ENCODE measurements around the gene VPS35L. TPM values are rescaled to one million over a fixed set of nuclear protein-coding genes. Genes with fewer than 3 reads are reported as not detected.

The VPS35L gene
- total and polyA plus RNA-seq, 10 of the 15 experiments (the other 5 are each of a cell fraction or from before 2014, with no cell fraction given) = 14.9 to 44.1 (median 26.3) TPM

DNA sequence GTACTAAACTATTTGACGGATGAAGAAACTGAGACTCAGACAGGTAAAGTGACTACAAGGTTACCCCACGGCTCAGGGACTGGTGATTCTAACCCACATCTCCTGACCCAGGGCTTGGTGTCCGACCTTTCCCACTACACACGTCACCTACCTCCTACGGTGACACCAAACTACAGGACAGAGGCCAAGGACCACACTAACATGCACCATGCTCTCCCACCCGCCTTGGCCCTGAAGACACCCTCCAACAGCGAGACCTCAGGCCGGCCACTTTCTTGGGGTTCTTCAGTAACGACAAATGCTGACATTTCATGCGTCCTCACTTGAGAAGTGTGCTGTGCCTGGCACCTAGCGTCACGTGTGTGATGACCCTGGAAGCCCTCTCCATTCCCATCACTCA is 156.1 kb downstream of the VPS35L start:
- TF ChIP-seq HDAC2 (IDR thresholded peaks at IDR 0.05) (no peak), POLR2A (IDR thresholded peaks at IDR 0.05; ENCODE audit: low read depth, low read length) (peak; percentile 43; the same call in 1 of the 2 replicates)
- 90% methylated on average over 12 of the region's 12 CpGs for WGBS (ENCODE audit: insufficient coverage, insufficient replicate concordance, low lambda C conversion rate, missing lambda C conversion rate)
- SMC1A ChIA-PET (ENCODE audit: uncharacterized antibody, unreplicated experiment) = no interaction called here
- FAIRE-seq = no peak
- Histone ChIP-seq H3K36me3 (ENCODE audit: control insufficient read depth in 2 of 2, insufficient read depth in 2 of 2, low read length in 1 of 2) (peaks cover 3 to 9% of the 10 kb centered on the region in 2 experiments; a peak in 3 of 4 replicates), H4K20me1 (ENCODE audit: control insufficient read depth, insufficient read depth) (no peaks in the 10 kb centered on the region), H3K4me2 (ENCODE audit: control insufficient read depth, insufficient read depth) (no peak overlapping the region), H2AFZ (ENCODE audit: control insufficient read depth, low read depth, low read length) (no peak overlapping the region), H3K27me3 (replicated peaks in 1 of 2; ENCODE audit: control insufficient read depth in 2 of 2, insufficient read depth in 2 of 2, low read length in 1 of 2) (no peaks in the 10 kb centered on the region), H3K9me3 (replicated peaks; ENCODE audit: control insufficient read depth, insufficient read depth, low read length) (no peaks in the 10 kb centered on the region), H3K79me2 (ENCODE audit: control insufficient read depth, insufficient read depth, low read length) (peaks cover 12% of the 10 kb centered on the region), H3K9ac (ENCODE audit: control insufficient read depth, insufficient read depth, low read length) (no peak overlapping the region), H3K27ac (ENCODE audit: control insufficient read depth, insufficient read depth) (no peak overlapping the region), H3K4me3 (no peak overlapping the region), H3K4me1 (ENCODE audit: control insufficient read depth, insufficient read depth, low read length) (no peaks in the 10 kb centered on the region)
- CTCF ChIA-PET = interaction anchor here (0.7 kb wide), 1 partner anchor 209 kb away, joined by 3 read pairs; no protein-coding TSS in a partner anchor
- POLR2A ChIA-PET = no interaction called here
- intact Hi-C loops (cut with micrococcal nuclease; ENCODE audit: unreplicated experiment) (no loop called here), in situ Hi-C loops (cut with MboI) (no loop called here)
- DNase-seq (ENCODE audit: low read depth, low spot score) = no peak
- ATAC-seq = no peak
- RAD21 ChIA-PET (ENCODE audit: unreplicated experiment) = no interaction called here
- BruUV-seq (replicated peaks) = no TSS peak

DNA sequence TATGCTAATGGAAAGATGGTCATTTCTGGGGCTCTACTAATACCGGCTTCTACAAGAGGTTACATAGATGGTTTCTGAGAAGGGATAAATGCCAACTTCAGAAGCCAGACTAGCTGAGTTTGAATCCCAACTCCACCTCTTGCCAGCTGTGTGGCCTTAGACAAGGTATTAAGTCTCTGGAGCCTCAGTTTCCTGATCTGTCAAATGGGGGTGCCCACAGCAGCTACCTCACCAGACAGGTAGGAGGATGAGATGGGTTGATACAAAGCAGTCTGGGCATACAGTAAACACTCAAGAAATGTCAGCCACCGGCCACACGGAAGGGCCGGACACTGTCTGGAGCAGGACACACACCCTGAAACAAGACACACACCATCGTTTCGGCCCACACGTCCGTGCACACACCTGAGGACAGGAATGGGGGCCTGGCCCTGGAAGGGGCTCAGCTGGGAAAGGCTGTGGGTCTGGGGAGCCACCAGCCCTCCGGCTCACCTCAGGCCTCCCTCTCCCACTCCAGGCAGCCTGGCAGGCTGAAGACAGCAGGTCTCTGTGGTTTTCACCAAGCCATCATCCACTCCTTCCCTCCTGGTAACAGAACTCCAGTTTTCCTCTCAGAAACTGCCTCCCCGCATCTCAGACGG is 157.0 kb downstream of the VPS35L start:
- WGBS (ENCODE audit: insufficient coverage, insufficient replicate concordance, low lambda C conversion rate, missing lambda C conversion rate) = 93% methylated on average over 11 of the region's 11 CpGs
- no peak for ATAC-seq
- no peak for TF ChIP-seq CBFB (IDR thresholded peaks at IDR 0.05; ENCODE audit: low read depth)
- TF ChIP-seq YY1 (IDR thresholded peaks at IDR 0.05; ENCODE audit: low read depth, low read length) = no peak
- no peak for TF ChIP-seq NR2F1 (conservative IDR thresholded peaks at IDR 0.05)
- TF ChIP-seq, protein P1, sequence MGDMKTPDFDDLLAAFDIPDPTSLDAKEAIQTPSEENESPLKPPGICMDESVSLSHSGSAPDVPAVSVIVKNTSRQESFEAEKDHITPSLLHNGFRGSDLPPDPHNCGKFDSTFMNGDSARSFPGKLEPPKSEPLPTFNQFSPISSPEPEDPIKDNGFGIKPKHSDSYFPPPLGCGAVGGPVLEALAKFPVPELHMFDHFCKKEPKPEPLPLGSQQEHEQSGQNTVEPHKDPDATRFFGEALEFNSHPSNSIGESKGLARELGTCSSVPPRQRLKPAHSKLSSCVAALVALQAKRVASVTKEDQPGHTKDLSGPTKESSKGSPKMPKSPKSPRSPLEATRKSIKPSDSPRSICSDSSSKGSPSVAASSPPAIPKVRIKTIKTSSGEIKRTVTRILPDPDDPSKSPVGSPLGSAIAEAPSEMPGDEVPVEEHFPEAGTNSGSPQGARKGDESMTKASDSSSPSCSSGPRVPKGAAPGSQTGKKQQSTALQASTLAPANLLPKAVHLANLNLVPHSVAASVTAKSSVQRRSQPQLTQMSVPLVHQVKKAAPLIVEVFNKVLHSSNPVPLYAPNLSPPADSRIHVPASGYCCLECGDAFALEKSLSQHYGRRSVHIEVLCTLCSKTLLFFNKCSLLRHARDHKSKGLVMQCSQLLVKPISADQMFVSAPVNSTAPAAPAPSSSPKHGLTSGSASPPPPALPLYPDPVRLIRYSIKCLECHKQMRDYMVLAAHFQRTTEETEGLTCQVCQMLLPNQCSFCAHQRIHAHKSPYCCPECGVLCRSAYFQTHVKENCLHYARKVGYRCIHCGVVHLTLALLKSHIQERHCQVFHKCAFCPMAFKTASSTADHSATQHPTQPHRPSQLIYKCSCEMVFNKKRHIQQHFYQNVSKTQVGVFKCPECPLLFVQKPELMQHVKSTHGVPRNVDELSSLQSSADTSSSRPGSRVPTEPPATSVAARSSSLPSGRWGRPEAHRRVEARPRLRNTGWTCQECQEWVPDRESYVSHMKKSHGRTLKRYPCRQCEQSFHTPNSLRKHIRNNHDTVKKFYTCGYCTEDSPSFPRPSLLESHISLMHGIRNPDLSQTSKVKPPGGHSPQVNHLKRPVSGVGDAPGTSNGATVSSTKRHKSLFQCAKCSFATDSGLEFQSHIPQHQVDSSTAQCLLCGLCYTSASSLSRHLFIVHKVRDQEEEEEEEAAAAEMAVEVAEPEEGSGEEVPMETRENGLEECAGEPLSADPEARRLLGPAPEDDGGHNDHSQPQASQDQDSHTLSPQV (IDR thresholded peaks at IDR 0.05) = no peak
- no peak for TF ChIP-seq NR2C2 (IDR thresholded peaks at IDR 0.05; ENCODE audit: borderline replicate concordance, control insufficient read depth, insufficient read length, low read depth)
- TF ChIP-seq BCL3 (IDR thresholded peaks at IDR 0.05; ENCODE audit: borderline replicate concordance, insufficient read depth, low read depth, low read length, poor library complexity, severe bottlenecking) = no peak
- no peak for TF ChIP-seq NR2C1 (IDR thresholded peaks at IDR 0.05)
- no peak for TF ChIP-seq WRNIP1 (IDR thresholded peaks at IDR 0.05; ENCODE audit: borderline replicate concordance, low read depth, low read length)
- no peak for TF ChIP-seq MEF2B (IDR thresholded peaks at IDR 0.05; ENCODE audit: partially characterized antibody, poor library complexity, severe bottlenecking)
- no peak for TF ChIP-seq FOS (IDR thresholded peaks at IDR 0.05; ENCODE audit: borderline replicate concordance, extremely low read depth, insufficient read length)

More for the DNA sequence above, 157.0 kb downstream of the VPS35L start:
- in situ Hi-C loops (cut with MboI) = no loop called here
- Histone ChIP-seq H3K4me3 (no peak overlapping the region), H3K36me3 (ENCODE audit: control insufficient read depth in 2 of 2, insufficient read depth in 2 of 2, low read length in 1 of 2) (peaks cover 2 to 9% of the 10 kb centered on the region in 2 experiments; a peak in 3 of 4 replicates), H3K9me3 (replicated peaks; ENCODE audit: control insufficient read depth, insufficient read depth, low read length) (no peaks in the 10 kb centered on the region), H3K4me2 (ENCODE audit: control insufficient read depth, insufficient read depth) (no peak overlapping the region), H2AFZ (ENCODE audit: control insufficient read depth, low read depth, low read length) (no peak overlapping the region), H3K79me2 (ENCODE audit: control insufficient read depth, insufficient read depth, low read length) (peaks cover 21% of the 10 kb centered on the region), H3K4me1 (ENCODE audit: control insufficient read depth, insufficient read depth, low read length) (no peaks in the 10 kb centered on the region), H4K20me1 (ENCODE audit: control insufficient read depth, insufficient read depth) (no peaks in the 10 kb centered on the region), H3K27ac (ENCODE audit: control insufficient read depth, insufficient read depth) (no peak overlapping the region), H3K27me3 (replicated peaks in 1 of 2; ENCODE audit: control insufficient read depth in 2 of 2, insufficient read depth in 2 of 2, low read length in 1 of 2) (no peaks in the 10 kb centered on the region), H3K9ac (ENCODE audit: control insufficient read depth, insufficient read depth, low read length) (no peak overlapping the region)
- ChIA-PET POLR2A (interaction anchor here (0.7 kb wide), 1 partner anchor 25 kb away, joined by 3 read pairs; no protein-coding TSS in a partner anchor), SMC1A (ENCODE audit: uncharacterized antibody, unreplicated experiment) (no interaction called here), CTCF (interaction anchor here (0.7 kb wide), 1 partner anchor 210 kb away, joined by 3 read pairs; no protein-coding TSS in a partner anchor), RAD21 (ENCODE audit: unreplicated experiment) (no interaction called here)
- BruUV-seq (replicated peaks) = no TSS peak
- FAIRE-seq = no peak
- intact Hi-C loops (cut with micrococcal nuclease; ENCODE audit: unreplicated experiment) = no loop called here
- no peak for DNase-seq (ENCODE audit: low read depth, low spot score)
